HEK293 (cell line): ENCODE measurements around the gene DENND1C.

Experiments used
- MYNN ChIP-seq: fragments of 450-650 bp; formaldehyde crosslinking; IDR thresholded peaks from 2 replicates; pipeline ENCODE4 v1.5.1; 2016; ENCODE audit warnings: missing biosample characterization, missing genetic modification characterization, borderline replicate concordance
- OVOL3 ChIP-seq: fragments of 450-650 bp; formaldehyde crosslinking; IDR thresholded peaks from 2 replicates; pipeline ENCODE4 v1.5.1; 2016; ENCODE audit warnings: missing biosample characterization, missing genetic modification characterization
- SALL2 ChIP-seq: fragments of 450-650 bp; formaldehyde crosslinking; IDR thresholded peaks from 2 replicates; pipeline ENCODE4 v1.5.0; 2017; ENCODE audit warnings: missing biosample characterization, mild to moderate bottlenecking, missing genetic modification characterization, borderline replicate concordance
- SP3 ChIP-seq: fragments of 450-650 bp; formaldehyde crosslinking; IDR thresholded peaks from 2 replicates; pipeline ENCODE4 v1.5.1; 2016; ENCODE audit warnings: missing biosample characterization, missing genetic modification characterization
- SP7 ChIP-seq: fragments of 450-650 bp; formaldehyde crosslinking; IDR thresholded peaks from 2 replicates; pipeline ENCODE4 v1.5.1; 2016; ENCODE audit warnings: missing biosample characterization, missing genetic modification characterization
- ZBTB17 ChIP-seq: fragments of 450-650 bp; formaldehyde crosslinking; IDR thresholded peaks from 2 replicates; pipeline ENCODE4 v1.5.1; 2016; ENCODE audit warnings: missing biosample characterization, missing genetic modification characterization
- ZBTB20 ChIP-seq: fragments of 450-650 bp; formaldehyde crosslinking; IDR thresholded peaks from 2 replicates; pipeline ENCODE4 v1.5.1; 2016; ENCODE audit warnings: missing biosample characterization, missing genetic modification characterization
- ZFP41 ChIP-seq: fragments of 450-650 bp; formaldehyde crosslinking; IDR thresholded peaks from 2 replicates; pipeline ENCODE4 v1.5.1; 2016; ENCODE audit warnings: missing biosample characterization, missing genetic modification characterization, borderline replicate concordance
- ZNF114 ChIP-seq: fragments of 450-650 bp; formaldehyde crosslinking; IDR thresholded peaks from 2 replicates; pipeline ENCODE4 v1.5.0; 2017; ENCODE audit warnings: missing biosample characterization, missing genetic modification characterization
- ZNF174 ChIP-seq: fragments of 450-650 bp; formaldehyde crosslinking; IDR thresholded peaks from 2 replicates; pipeline ENCODE4 v1.5.0; 2017; ENCODE audit warnings: missing biosample characterization, mild to moderate bottlenecking, missing genetic modification characterization
- ZNF202 ChIP-seq: fragments of 450-650 bp; formaldehyde crosslinking; IDR thresholded peaks from 2 replicates; pipeline ENCODE4 v1.5.1; 2016; ENCODE audit warnings: missing biosample characterization, missing genetic modification characterization, borderline replicate concordance
- ZNF223 ChIP-seq: fragments of 450-650 bp; formaldehyde crosslinking; IDR thresholded peaks from 2 replicates; pipeline ENCODE4 v1.5.1; 2016; ENCODE audit warnings: missing biosample characterization, missing genetic modification characterization
- ZNF23 ChIP-seq: fragments of 450-650 bp; formaldehyde crosslinking; IDR thresholded peaks from 2 replicates; pipeline ENCODE4 v1.5.1; 2016; ENCODE audit warnings: missing biosample characterization, missing genetic modification characterization, borderline replicate concordance
- ZNF239 ChIP-seq: fragments of 450-650 bp; formaldehyde crosslinking; IDR thresholded peaks from 2 replicates; pipeline ENCODE4 v1.5.1; 2016; ENCODE audit warnings: missing biosample characterization, missing genetic modification characterization
- ZNF266 ChIP-seq: fragments of 450-650 bp; formaldehyde crosslinking; IDR thresholded peaks from 2 replicates; pipeline ENCODE4 v1.5.1; 2016; ENCODE audit warnings: missing biosample characterization, missing genetic modification characterization, low read depth
- ZNF274 ChIP-seq, 2 experiments: fragments of 200-500 bp in 1 of 2; fragments of 450-650 bp in 1 of 2; sonication (Bioruptor generic) in 1 of 2; formaldehyde crosslinking in 1 of 2; IDR thresholded peaks; 2 replicates each; pipeline versions ENCODE4 v1.5.1 to v1.6.1; 2014 to 2016; ENCODE audit warnings: borderline replicate concordance in 1 of 2, inconsistent platforms in 1 of 2, low read length in 1 of 2, missing biosample characterization in 1 of 2, missing genetic modification characterization in 1 of 2
- ZNF416 ChIP-seq: fragments of 450-650 bp; formaldehyde crosslinking; IDR thresholded peaks from 2 replicates; pipeline ENCODE4 v1.5.1; 2016; ENCODE audit warnings: missing biosample characterization, missing genetic modification characterization
- ZNF423 ChIP-seq: fragments of 450-650 bp; formaldehyde crosslinking; IDR thresholded peaks from 2 replicates; pipeline ENCODE4 v1.5.1; 2016; ENCODE audit warnings: missing biosample characterization, missing genetic modification characterization
- ZNF48 ChIP-seq: fragments of 450-650 bp; formaldehyde crosslinking; IDR thresholded peaks from 2 replicates; pipeline ENCODE4 v1.5.1; 2016; ENCODE audit warnings: missing biosample characterization, missing genetic modification characterization
- ZNF529 ChIP-seq: fragments of 450-650 bp; formaldehyde crosslinking; IDR thresholded peaks from 2 replicates; pipeline ENCODE4 v1.5.1; 2017; ENCODE audit warnings: missing genetic modification characterization, missing biosample characterization; ENCODE audit not compliant: insufficient replicate concordance
- ZNF555 ChIP-seq: fragments of 450-650 bp; formaldehyde crosslinking; conservative IDR thresholded peaks from 2 replicates; pipeline ENCODE4 v1.5.1; 2017; ENCODE audit warnings: missing biosample characterization, mild to moderate bottlenecking, missing genetic modification characterization, inconsistent platforms
- ZNF560 ChIP-seq: fragments of 450-650 bp; formaldehyde crosslinking; IDR thresholded peaks from 2 replicates; pipeline ENCODE4 v1.5.1; 2017; ENCODE audit warnings: missing biosample characterization, missing genetic modification characterization, borderline replicate concordance
- ZNF621 ChIP-seq: fragments of 450-650 bp; formaldehyde crosslinking; IDR thresholded peaks from 2 replicates; pipeline ENCODE4 v1.5.1; 2017; ENCODE audit warnings: missing biosample characterization, missing genetic modification characterization
- ZNF626 ChIP-seq: fragments of 450-650 bp; sonication (Bioruptor Pico); formaldehyde crosslinking; IDR thresholded peaks from 2 replicates; pipeline ENCODE4 v1.5.1; 2018; ENCODE audit warnings: missing biosample characterization, missing genetic modification characterization, inconsistent platforms
- ZNF654 ChIP-seq: fragments of 450-650 bp; formaldehyde crosslinking; IDR thresholded peaks from 2 replicates; pipeline ENCODE4 v1.5.1; 2016; ENCODE audit warnings: low read depth, missing biosample characterization, missing genetic modification characterization
- ZNF660 ChIP-seq: fragments of 450-650 bp; IDR thresholded peaks from 2 replicates; pipeline ENCODE4 v1.5.1; 2018; ENCODE audit warnings: missing biosample characterization, mild to moderate bottlenecking, missing genetic modification characterization
- ZNF670 ChIP-seq: fragments of 450-650 bp; formaldehyde crosslinking; IDR thresholded peaks from 2 replicates; pipeline ENCODE4 v1.5.1; 2016; ENCODE audit warnings: missing biosample characterization, missing genetic modification characterization, low read depth
- ZNF701 ChIP-seq: fragments of 450-650 bp; formaldehyde crosslinking; IDR thresholded peaks from 2 replicates; pipeline ENCODE4 v1.5.1; 2016; ENCODE audit warnings: missing biosample characterization, missing genetic modification characterization
- ZNF776 ChIP-seq: fragments of 450-650 bp; formaldehyde crosslinking; IDR thresholded peaks from 2 replicates; pipeline ENCODE4 v1.5.0; 2017; ENCODE audit warnings: missing biosample characterization, missing genetic modification characterization, borderline replicate concordance
- ZNF830 ChIP-seq: fragments of 450-650 bp; IDR thresholded peaks from 2 replicates; pipeline ENCODE4 v1.5.0; 2018; ENCODE audit warnings: missing biosample characterization, missing genetic modification characterization, low read depth, mild to moderate bottlenecking, moderate library complexity
- ZSCAN23 ChIP-seq: fragments of 450-650 bp; formaldehyde crosslinking; IDR thresholded peaks from 2 replicates; pipeline ENCODE4 v1.5.1; 2016; ENCODE audit warnings: missing biosample characterization, missing genetic modification characterization
- TF ChIP-seq, protein P1 (sequence below): fragments of 450-650 bp; formaldehyde crosslinking; IDR thresholded peaks from 2 replicates; pipeline ENCODE4; 2016; ENCODE audit warnings: missing biosample characterization, missing genetic modification characterization
- TF ChIP-seq, protein P2 (sequence below): fragments of 450-650 bp; formaldehyde crosslinking; IDR thresholded peaks from 2 replicates; pipeline ENCODE4 v1.5.1; 2017; ENCODE audit warnings: missing biosample characterization, mild to moderate bottlenecking, missing genetic modification characterization, moderate library complexity
- TF ChIP-seq, protein P3 (sequence below): fragments of 450-650 bp; formaldehyde crosslinking; IDR thresholded peaks from 2 replicates; pipeline ENCODE4 v1.5.1; 2016; ENCODE audit warnings: missing biosample characterization, missing genetic modification characterization
- TF ChIP-seq, protein P4 (sequence below): fragments of 450-650 bp; formaldehyde crosslinking; IDR thresholded peaks from 2 replicates; pipeline ENCODE4 v1.5.1; 2016; ENCODE audit warnings: missing biosample characterization, missing genetic modification characterization

The DENND1C gene

DNA sequence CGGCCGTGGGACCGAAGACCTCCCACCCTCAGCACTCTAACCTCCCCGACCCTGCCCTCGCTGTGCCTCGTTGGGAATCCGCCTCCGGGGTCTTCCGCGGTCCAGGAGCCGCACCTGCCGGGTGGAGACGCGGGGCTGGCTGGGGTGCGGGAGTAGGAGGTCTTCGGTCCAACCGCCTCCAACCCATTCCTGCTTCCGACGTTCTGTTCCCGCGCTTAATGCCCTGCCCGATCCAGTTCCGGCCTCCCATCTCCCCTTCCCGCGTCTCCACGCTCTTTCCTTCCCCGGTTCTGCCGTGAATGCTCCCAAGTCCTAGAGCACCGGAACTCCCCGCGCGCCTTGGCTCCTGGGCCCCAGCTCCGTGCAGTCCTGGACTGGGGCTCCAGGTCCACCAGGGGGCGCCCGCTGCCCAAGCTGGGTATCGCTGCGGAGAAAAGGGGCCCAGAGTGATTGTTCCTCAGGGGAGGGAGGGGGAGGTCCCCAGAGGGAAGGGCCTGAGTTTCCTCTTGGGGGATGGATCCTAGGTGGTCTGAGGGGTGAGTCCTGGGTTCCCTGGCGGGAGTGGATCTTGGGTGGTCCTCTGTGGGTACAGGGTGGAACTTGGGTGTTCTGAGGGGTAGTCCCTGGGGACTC, 35.2 kb upstream of the DENND1C start (continued):
- no peak for TF ChIP-seq SALL2 (tag by site-specific recombination)
- TF ChIP-seq, protein P1, sequence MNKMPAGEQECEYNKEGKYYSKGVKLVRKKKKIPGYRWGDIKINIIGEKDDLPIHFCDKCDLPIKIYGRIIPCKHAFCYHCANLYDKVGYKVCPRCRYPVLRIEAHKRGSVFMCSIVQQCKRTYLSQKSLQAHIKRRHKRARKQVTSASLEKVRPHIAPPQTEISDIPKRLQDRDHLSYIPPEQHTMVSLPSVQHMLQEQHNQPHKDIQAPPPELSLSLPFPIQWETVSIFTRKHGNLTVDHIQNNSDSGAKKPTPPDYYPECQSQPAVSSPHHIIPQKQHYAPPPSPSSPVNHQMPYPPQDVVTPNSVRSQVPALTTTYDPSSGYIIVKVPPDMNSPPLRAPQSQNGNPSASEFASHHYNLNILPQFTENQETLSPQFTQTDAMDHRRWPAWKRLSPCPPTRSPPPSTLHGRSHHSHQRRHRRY (tag by site-specific recombination) = no peak; the same call in 1 of the 2 replicates
- TF ChIP-seq OVOL3 (tag by site-specific recombination) = no peak
- TF ChIP-seq ZNF114 (tag by site-specific recombination) = no peak
- peak; percentile 54; the same call in 1 of the 2 replicates for TF ChIP-seq ZNF701 (tag by site-specific recombination)
- no peak for TF ChIP-seq ZNF266 (tag by site-specific recombination)
- no peak for TF ChIP-seq ZNF830 (tag by site-specific recombination)
- TF ChIP-seq ZNF423 = no peak
- peak; percentile 75 for TF ChIP-seq ZBTB20 (tag by site-specific recombination)
- TF ChIP-seq ZNF274 (IDR thresholded peaks at IDR 0.05; ENCODE audit: low read length) = no peak
- no peak for TF ChIP-seq ZNF274 (tag by site-specific recombination; IDR thresholded peaks at IDR 0.05; ENCODE audit: borderline replicate concordance)
- no peak for TF ChIP-seq ZNF626 (tag by site-specific recombination)
- no peak; the same call in 1 of the 2 replicates for TF ChIP-seq ZNF660 (tag by site-specific recombination)
- TF ChIP-seq ZNF670 = no peak
- no peak for TF ChIP-seq ZNF560 (tag by site-specific recombination)
- TF ChIP-seq ZSCAN23 (tag by site-specific recombination) = 0 out of 2 replicates have a peak, but pooled peaks have one; percentile 18
- no peak for TF ChIP-seq ZNF529 (tag by site-specific recombination)
- TF ChIP-seq ZNF555 (tag by site-specific recombination) = no peak
- no peak for TF ChIP-seq MYNN (tag by site-specific recombination)
- TF ChIP-seq ZNF776 = no peak
- TF ChIP-seq ZNF48 (tag by site-specific recombination) = no peak
- TF ChIP-seq SP7 = peak; percentile 66; the same call in 1 of the 2 replicates
- no peak for TF ChIP-seq ZNF23 (tag by site-specific recombination)
- TF ChIP-seq ZNF416 = no peak; the same call in 1 of the 2 replicates
- no peak for TF ChIP-seq ZFP41
- TF ChIP-seq ZNF174 (tag by site-specific recombination) = no peak
- TF ChIP-seq ZNF621 = no peak
- TF ChIP-seq ZNF202 (tag by site-specific recombination) = no peak
- no peak for TF ChIP-seq ZNF223 (tag by site-specific recombination)
- no peak for TF ChIP-seq ZNF239
- peak; percentile 96 for TF ChIP-seq ZNF654
- peak; percentile 74 for TF ChIP-seq ZBTB17 (tag by site-specific recombination)
- TF ChIP-seq, protein P2, sequence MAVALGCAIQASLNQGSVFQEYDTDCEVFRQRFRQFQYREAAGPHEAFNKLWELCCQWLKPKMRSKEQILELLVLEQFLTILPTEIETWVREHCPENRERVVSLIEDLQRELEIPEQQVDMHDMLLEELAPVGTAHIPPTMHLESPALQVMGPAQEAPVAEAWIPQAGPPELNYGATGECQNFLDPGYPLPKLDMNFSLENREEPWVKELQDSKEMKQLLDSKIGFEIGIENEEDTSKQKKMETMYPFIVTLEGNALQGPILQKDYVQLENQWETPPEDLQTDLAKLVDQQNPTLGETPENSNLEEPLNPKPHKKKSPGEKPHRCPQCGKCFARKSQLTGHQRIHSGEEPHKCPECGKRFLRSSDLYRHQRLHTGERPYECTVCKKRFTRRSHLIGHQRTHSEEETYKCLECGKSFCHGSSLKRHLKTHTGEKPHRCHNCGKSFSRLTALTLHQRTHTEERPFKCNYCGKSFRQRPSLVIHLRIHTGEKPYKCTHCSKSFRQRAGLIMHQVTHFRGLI (tag by site-specific recombination) = no peak
- TF ChIP-seq, protein P3, sequence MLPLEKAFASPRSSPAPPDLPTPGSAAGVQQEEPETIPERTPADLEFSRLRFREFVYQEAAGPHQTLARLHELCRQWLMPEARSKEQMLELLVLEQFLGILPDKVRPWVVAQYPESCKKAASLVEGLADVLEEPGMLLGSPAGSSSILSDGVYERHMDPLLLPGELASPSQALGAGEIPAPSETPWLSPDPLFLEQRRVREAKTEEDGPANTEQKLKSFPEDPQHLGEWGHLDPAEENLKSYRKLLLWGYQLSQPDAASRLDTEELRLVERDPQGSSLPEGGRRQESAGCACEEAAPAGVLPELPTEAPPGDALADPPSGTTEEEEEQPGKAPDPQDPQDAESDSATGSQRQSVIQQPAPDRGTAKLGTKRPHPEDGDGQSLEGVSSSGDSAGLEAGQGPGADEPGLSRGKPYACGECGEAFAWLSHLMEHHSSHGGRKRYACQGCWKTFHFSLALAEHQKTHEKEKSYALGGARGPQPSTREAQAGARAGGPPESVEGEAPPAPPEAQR (tag by site-specific recombination) = peak; percentile 7; the same call in 1 of the 2 replicates
- TF ChIP-seq SP3 (tag by site-specific recombination) = peak; percentile 33
- TF ChIP-seq, protein P4, sequence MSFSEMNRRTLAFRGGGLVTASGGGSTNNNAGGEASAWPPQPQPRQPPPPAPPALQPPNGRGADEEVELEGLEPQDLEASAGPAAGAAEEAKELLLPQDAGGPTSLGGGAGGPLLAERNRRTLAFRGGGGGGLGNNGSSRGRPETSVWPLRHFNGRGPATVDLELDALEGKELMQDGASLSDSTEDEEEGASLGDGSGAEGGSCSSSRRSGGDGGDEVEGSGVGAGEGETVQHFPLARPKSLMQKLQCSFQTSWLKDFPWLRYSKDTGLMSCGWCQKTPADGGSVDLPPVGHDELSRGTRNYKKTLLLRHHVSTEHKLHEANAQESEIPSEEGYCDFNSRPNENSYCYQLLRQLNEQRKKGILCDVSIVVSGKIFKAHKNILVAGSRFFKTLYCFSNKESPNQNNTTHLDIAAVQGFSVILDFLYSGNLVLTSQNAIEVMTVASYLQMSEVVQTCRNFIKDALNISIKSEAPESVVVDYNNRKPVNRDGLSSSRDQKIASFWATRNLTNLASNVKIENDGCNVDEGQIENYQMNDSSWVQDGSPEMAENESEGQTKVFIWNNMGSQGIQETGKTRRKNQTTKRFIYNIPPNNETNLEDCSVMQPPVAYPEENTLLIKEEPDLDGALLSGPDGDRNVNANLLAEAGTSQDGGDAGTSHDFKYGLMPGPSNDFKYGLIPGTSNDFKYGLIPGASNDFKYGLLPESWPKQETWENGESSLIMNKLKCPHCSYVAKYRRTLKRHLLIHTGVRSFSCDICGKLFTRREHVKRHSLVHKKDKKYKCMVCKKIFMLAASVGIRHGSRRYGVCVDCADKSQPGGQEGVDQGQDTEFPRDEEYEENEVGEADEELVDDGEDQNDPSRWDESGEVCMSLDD = peak; percentile 90
